COR-L47 (cell line): ENCODE data around the gene SNRPA.
"Not testable (repeated sequence)": the region's sequence is repeated elsewhere in the genome, so short reads cannot be mapped to it uniquely, and the experiment has no call there.

ENCODE experiments used
- DNase-seq: peaks from one replicate; lab custom pipeline; 2025; lab: John Stamatoyannopoulos, UW

SNRPA gene

GRCh38 chr19:40747536-40747935, 3.5 kb upstream of the SNRPA start:
- DNase-seq, result no peak

- DNase-seq, result peak; percentile 100
Measured at GRCh38 chr19:40750058-40750873, 737 bp upstream of the SNRPA start, which contains the start of gene ACTMAP. TSS of gene ACTMAP (minus strand) at chr19:40750477. CDS start at chr19:40749803, 674 bp downstream.

GRCh38 chr19:40752257-40752781, 1.3 kb downstream of the SNRPA start:
- no peak for DNase-seq

GRCh38 chr19:40754611-40755247, 3.7 kb downstream of the SNRPA start:
- DNase-seq, result no peak

- DNase-seq, result no peak
Measured at GRCh38 chr19:40755248-40755624, 4.2 kb downstream of the SNRPA start.

GRCh38 chr19:40755791-40756190, 4.8 kb downstream of the SNRPA start:
- DNase-seq, result no peak

- no peak for DNase-seq
Measured at GRCh38 chr19:40756502-40757110, 5.6 kb downstream of the SNRPA start.

GRCh38 chr19:40758491-40758890, 7.5 kb downstream of the SNRPA start:
- DNase-seq, result no peak

- no peak for DNase-seq
Measured at GRCh38 chr19:40759352-40759751, 8.3 kb downstream of the SNRPA start.

GRCh38 chr19:40762754-40763470, 11.9 kb downstream of the SNRPA start:
- DNase-seq, result no peak

GRCh38 chr19:40763526-40763925, 12.5 kb downstream of the SNRPA start:
- no peak for DNase-seq

- no peak for DNase-seq
Measured at GRCh38 chr19:40763963-40764362, 13.0 kb downstream of the SNRPA start.

GRCh38 chr19:40766385-40766784, 15.4 kb downstream of the SNRPA start:
- DNase-seq, result not testable (repeated sequence)

- no peak for DNase-seq
Measured at GRCh38 chr19:40768869-40769268, 17.9 kb downstream of the SNRPA start.

- DNase-seq, result not testable (repeated sequence)
Measured at GRCh38 chr19:40771101-40771862, 20.3 kb downstream of the SNRPA start.

GRCh38 chr19:40774916-40775631, 24.1 kb downstream of the SNRPA start, which contains the start of gene MIA:
TSS of gene MIA (plus strand) at chr19:40775521. CDS start at chr19:40775543, 22 bp downstream.
- DNase-seq, result no peak

- no peak for DNase-seq
Measured at GRCh38 chr19:40775632-40776022, 24.6 kb downstream of the SNRPA start.

GRCh38 chr19:40776364-40776763, 25.4 kb downstream of the SNRPA start:
- no peak for DNase-seq

- DNase-seq, result peak; percentile 84
Measured at GRCh38 chr19:40776932-40777644, 26.1 kb downstream of the SNRPA start.

- DNase-seq, result no peak
Measured at GRCh38 chr19:40777645-40777936, 26.6 kb downstream of the SNRPA start.
